H1 (cell line): ENCODE results near the gene MMP24. TPM values are rescaled to one million over a fixed set of nuclear protein-coding genes. Genes with fewer than 3 reads are reported as not detected.
A peak's percentile ranks its signal among the peaks of the same experiment; 100 is the strongest.

Experiments used
- ASH2L ChIP-seq: fragments of 200-600, 300-600 bp; sonication (generic); IDR thresholded peaks from one replicate; pipeline ENCODE4 v1.7.1; 2017; ENCODE audit warnings: low read length
- BRCA1 ChIP-seq: IDR thresholded peaks from 2 replicates; pipeline ENCODE4 v1.6.1; 2012; ENCODE audit warnings: low read depth, low read length, improper control_type of control experiment
- CBX5 ChIP-seq: fragments of 300-800, 300-1000 bp; sonication (generic); IDR thresholded peaks from 2 replicates; pipeline ENCODE4 v1.7.1; 2016; ENCODE audit warnings: antibody characterized with exemption, low read length, low read depth
- CHD1 ChIP-seq: IDR thresholded peaks from 2 replicates; pipeline ENCODE4 v1.6.1; 2012; ENCODE audit warnings: low read depth, low read length, improper control_type of control experiment
- CTBP2 ChIP-seq: IDR thresholded peaks from 2 replicates; pipeline ENCODE4 v1.7.0; 2011; ENCODE audit warnings: borderline replicate concordance, mild to moderate bottlenecking, moderate library complexity, mixed read lengths, low read length; ENCODE audit not compliant: insufficient read depth, insufficient read length
- EGR1 ChIP-seq: IDR thresholded peaks from 2 replicates; pipeline ENCODE4 v1.6.1; 2011; ENCODE audit warnings: low read depth, low read length, borderline replicate concordance
- JUN ChIP-seq: IDR thresholded peaks from 2 replicates; pipeline ENCODE4 v1.6.1; 2011; ENCODE audit warnings: low read depth, mild to moderate bottlenecking, improper control_type of control experiment, low read length
- KDM1A ChIP-seq: fragments of 200-600, 300-600 bp; sonication (generic); IDR thresholded peaks from 2 replicates; pipeline ENCODE4 v1.7.1; 2016; ENCODE audit warnings: mild to moderate bottlenecking, low read length, borderline replicate concordance
- NRF1 ChIP-seq: IDR thresholded peaks from 2 replicates; pipeline ENCODE4 v1.6.1; 2011; ENCODE audit warnings: mild to moderate bottlenecking, low read depth, low read length, improper control_type of control experiment
- POLR2AphosphoS5 ChIP-seq: IDR thresholded peaks from 2 replicates; pipeline ENCODE4 v1.6.1; 2011; ENCODE audit warnings: low read depth, low read length
- RFX5 ChIP-seq: IDR thresholded peaks from 2 replicates; pipeline ENCODE4 v1.6.1; 2011; ENCODE audit warnings: low read depth, low read length, improper control_type of control experiment, borderline replicate concordance
- RXRA ChIP-seq: IDR thresholded peaks from 2 replicates; pipeline ENCODE4 v1.6.1; 2011; ENCODE audit warnings: low read depth, mild to moderate bottlenecking, low read length, moderate library complexity; ENCODE audit not compliant: insufficient read depth
- SIRT6 ChIP-seq: IDR thresholded peaks from one replicate; pipeline ENCODE4 v1.7.1; 2012; ENCODE audit warnings: low read length, inconsistent platforms
- SRF ChIP-seq: IDR thresholded peaks from 2 replicates; pipeline ENCODE4 v1.6.1; 2011; ENCODE audit warnings: mild to moderate bottlenecking, low read depth, low read length, moderate library complexity
- SUZ12 ChIP-seq: fragments of 200-600 bp; sonication (generic); IDR thresholded peaks from 2 replicates; pipeline ENCODE4 v1.6.1; 2012; ENCODE audit warnings: mild to moderate bottlenecking, inconsistent platforms, low read length, moderate library complexity, mixed read lengths
- TAF1 ChIP-seq: IDR thresholded peaks from 2 replicates; pipeline ENCODE4 v1.6.1; 2011; ENCODE audit warnings: mild to moderate bottlenecking, low read depth, low read length
- polyA plus RNA-seq, 7 experiments: library from polyadenylated mRNA; depleted of rRNA in 3 of 7; stranded (reverse) in 5 of 7; unstranded in 2 of 7; fragments of >200 nt in 5 of 7; fragments of 200-250 nt in 2 of 7; gene quantifications; 1 replicate in 5 of 7; 2 replicates in 1 of 7; 4 replicates in 1 of 7; pipeline versions ENCODE4 v1.2.1 to v1.2.3, GENCODE V29; 2011 to 2013; ENCODE audit warnings: missing spikeins in 2 of 7, mixed read lengths in 2 of 7
- total RNA-seq: library from RNA; stranded (reverse); fragmentation: NEBNext Ultra II Directional; extraction: Animal tissue kit (Norgen Biotek cat#: 25700); gene quantifications from 2 replicates; pipeline ENCODE4 v1.2.1, GENCODE V29; 2021
- TF ChIP-seq, protein P1 (sequence below): IDR thresholded peaks from 2 replicates; pipeline ENCODE4 v1.6.1; 2012; ENCODE audit warnings: inconsistent platforms

MMP24 gene
- total and polyA plus RNA-seq, 2 of the 8 experiments (the other 6 are each of a cell fraction or from before 2014, with no cell fraction given) = 18.8 to 21.4 TPM

DNA sequence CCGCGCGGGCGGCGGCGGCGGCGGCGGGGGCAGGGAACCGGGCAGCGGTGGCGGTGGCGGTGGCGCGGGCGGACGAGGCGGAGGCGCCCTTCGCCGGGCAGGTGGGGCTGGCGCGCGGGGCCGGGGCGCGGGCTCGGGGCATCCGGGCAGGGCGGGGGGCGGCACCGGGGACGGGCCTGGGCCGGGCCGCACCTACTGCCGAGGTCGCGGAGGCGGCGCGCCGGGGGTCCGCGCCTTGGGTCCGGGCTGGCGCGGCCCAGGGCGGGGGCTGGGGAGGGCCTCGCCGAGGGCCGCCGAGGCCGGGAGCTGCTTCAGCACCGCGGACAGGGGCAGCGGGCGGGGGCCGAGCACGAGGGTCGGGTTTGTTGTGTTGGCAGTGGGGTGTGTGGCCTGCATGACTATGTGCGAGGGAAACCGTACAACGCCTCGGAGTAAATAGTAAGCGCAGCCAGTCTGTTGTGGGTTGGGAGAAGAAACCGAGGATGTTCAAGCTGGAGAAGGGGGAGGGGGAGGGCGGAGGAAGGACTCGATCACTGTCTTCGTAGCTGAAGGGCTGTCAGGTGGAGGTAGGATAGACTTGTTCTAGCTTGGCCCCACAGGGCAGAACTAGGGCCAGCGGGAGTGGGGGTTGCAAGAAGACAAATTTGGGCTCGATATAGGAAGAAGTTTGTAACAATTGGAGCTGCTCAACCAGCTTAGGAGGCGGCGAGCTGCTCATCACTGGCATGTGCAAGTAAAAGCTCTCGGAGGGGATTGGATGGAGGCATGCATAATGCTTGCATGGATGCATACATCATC, 593 bp downstream of the MMP24 start (continued):
- TF ChIP-seq NRF1 (no peak), BRCA1 (no peak), RXRA (no peak), TAF1 (0 out of 2 replicates have a peak, but pooled peaks have one; percentile 17), CHD1 (no peak), EGR1 (no peak), ASH2L (no peak), SUZ12 (no peak), SIRT6 (no peak), POLR2AphosphoS5 (no peak), SRF (no peak), KDM1A (peak; percentile 21; the same call in 1 of the 2 replicates), JUN (no peak), CTBP2 (no peak), RFX5 (no peak), CBX5 (no peak)
- TF ChIP-seq, protein P1, sequence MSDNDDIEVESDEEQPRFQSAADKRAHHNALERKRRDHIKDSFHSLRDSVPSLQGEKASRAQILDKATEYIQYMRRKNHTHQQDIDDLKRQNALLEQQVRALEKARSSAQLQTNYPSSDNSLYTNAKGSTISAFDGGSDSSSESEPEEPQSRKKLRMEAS = peak; percentile 98
